ENCODE results near the gene AR.

AR gene

DNA sequence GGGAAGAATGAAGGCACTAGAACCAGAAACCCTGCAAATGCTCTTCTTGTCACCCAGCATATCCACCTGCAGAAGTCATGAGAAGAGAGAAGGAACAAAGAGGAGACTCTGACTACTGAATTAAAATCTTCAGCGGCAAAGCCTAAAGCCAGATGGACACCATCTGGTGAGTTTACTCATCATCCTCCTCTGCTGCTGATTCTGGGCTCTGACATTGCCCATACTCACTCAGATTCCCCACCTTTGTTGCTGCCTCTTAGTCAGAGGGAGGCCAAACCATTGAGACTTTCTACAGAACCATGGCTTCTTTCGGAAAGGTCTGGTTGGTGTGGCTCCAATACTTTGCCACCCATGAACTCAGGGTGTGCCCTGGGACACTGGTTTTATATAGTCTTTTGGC lies 181.7 kb downstream of the AR start:
- DNase-seq = no peak

DNA sequence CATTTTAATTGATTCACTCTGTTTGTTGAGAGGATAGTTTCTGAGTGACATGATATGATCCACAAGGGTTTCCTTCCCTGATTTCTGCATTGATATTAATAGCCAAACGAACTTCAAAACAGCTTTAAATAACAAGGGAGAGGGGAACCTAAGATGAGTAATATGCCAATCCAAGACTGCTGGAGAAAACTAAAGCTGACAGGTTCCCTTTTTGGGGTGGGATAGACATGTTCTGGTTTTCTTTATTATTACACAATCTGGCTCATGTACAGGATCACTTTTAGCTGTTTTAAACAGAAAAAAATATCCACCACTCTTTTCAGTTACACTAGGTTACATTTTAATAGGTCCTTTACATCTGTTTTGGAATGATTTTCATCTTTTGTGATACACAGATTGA lies 182.2 kb downstream of the AR start:
- no peak for DNase-seq

DNA sequence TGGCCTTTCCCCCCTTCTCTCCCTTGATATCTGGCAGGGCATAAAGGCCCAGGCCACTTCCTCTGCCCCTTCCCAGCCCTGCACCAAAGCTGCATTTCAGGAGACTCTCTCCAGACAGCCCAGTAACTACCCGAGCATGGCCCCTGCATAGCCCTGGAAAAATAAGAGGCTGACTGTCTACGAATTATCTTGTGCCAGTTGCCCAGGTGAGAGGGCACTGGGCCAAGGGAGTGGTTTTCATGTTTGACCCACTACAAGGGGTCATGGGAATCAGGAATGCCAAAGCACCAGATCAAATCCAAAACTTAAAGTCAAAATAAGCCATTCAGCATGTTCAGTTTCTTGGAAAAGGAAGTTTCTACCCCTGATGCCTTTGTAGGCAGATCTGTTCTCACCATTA lies 183.8 kb downstream of the AR start:
- no peak for DNase-seq

DNA sequence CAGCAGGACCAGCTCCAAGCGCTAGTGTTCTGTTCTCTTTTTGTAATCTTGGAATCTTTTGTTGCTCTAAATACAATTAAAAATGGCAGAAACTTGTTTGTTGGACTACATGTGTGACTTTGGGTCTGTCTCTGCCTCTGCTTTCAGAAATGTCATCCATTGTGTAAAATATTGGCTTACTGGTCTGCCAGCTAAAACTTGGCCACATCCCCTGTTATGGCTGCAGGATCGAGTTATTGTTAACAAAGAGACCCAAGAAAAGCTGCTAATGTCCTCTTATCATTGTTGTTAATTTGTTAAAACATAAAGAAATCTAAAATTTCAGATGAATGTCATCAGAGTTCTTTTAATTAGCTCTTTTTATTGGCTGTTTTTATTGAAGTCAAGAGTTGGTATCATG lies 186.5 kb downstream of the AR start:
- DNase-seq = no peak

DNA sequence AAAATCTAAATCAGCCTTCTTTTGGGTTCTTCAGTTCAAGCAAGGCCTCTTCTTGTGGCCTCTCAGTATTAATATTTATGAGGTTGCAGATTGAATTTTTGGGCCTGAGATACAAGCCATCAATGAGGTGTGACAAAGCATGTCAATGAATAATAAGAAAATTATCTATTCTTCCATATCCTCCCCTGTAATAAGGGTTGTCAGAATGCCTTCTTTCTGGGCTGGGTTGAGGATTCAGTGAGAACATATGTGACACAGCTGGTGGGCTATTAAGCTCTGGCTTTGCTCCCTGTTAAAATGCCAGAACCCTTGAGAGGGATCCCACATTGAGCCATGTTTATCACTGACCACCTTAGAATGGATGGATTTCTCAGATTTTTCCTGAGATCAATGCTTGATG lies 187.2 kb downstream of the AR start:
- DNase-seq = no peak

DNA sequence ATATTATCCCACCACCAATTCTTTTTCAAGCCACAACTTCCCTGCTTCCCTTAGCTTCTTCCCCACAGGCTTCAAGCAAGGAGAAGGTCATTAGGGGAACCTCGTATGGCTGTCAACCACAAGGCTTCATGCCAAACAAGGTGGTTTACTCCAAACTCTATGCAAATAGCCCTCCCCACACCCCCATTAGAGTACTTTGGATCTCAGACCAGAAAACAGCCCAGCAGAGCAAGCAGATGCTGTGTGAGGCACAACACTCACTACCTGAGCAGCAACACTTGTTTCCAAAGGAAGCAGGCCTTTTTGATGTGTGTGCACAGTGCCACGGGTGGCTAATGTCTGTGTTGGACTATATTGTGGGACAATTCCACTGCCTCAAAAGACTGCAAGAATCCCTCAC lies 189.0 kb downstream of the AR start:
- DNase-seq = no peak

DNA sequence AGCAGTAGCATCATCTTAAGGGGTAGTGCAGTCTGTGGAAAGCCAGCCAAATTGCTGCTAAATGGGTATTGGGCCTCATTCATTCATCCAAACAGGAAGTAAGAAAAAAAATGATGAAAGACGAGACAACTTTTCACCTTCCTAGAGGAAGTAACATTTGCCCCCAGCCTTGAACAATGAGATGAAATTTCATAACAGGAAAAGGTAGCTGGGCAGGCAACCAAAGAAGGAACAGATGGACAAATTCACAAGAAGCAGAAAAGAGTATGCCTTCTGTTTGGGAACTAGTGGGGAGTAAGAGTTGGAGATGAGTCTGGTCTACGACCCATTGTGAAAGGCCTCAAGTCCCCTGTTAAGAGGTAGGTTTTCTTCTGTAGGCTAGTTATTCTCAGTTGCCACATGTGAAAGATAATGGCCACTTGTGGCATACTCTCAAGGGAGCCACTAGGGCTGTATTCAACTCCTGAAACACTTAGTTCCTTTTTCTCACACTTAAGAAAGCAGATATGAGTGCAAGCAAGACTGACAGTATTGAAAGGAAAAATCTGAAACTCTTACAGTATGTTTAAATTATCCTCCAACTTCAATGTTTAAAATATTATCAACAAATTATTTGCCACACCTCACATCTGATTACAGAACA lies 190.4 kb downstream of the AR start:
- no peak for DNase-seq

DNA sequence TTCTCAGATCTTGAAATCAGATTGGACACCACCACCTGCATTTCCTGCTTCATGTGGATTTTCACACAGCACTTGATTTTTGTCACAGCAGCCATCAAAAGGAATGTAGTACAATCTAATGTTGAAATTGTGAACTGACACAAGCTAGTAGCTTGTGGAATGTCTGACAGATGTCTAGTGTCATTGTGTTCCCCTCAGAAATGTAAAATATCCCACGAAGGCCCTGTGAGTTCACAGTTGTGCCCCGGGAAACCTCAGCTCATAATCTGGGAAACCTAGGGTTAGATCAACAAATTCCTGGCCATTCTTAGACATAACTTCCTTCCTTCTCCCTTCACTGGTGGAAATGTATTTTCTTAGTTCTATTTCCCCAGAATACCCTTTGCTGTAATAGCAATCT lies 205.7 kb downstream of the AR start:
- DNase-seq = no peak

DNA sequence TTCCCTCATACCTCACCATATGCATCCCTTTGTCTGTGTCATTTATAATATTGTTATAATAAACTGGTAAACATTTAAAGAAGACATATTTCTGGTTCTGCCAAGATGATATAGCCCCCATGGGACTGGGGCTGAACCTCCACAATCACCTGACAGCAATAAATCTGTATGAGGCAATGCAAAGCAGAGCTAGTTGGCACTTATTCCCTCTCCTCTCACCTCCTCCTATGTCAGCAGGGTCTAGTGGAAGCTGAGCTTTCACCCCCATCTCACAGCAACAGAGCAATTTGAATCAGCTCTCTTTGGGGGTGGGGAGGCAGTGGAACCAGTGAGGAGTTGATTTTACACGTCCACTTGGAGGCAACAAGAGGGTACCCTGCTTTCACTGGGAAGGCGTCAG lies 206.9 kb downstream of the AR start:
- no peak for DNase-seq

DNA sequence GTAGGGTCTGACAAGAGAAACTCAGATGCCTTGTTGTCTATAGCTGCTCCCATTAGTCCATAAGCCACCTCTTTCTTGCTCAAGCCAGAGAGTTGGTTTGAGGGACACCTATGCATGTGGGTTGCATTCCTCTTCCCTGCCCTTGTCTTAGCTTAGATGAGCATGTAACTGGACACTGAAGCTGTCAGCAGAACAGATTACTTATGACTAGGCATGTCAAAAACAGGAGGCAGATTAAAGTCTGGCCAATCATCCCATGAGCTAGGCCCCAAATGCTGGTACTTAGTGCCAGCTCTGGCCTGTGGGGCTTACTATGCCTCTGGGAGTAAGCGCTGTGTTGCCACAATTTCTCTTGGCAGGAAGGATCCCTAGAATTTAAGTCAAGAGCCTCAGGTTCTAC lies 215.2 kb downstream of the AR start:
- no peak for DNase-seq

DNA sequence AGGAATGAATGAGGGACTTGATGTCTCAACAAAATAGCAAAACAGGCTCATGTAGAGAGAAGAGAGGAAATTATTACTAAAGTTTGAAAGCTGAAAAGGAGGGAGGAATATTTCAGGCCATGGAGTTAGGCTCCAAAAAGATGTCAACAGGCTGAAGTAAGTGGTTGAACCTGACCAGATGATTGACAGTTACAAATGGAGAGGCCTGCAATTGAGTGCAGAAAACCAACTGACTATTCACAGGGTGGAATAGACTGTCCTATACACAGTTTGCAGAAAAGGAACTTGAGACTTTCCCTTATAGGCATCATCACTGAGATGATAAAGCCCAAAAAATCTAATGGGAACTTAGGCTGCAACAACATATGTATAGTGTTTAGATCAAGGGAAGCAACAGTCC lies 233.3 kb downstream of the AR start:
- no peak for DNase-seq

DNA sequence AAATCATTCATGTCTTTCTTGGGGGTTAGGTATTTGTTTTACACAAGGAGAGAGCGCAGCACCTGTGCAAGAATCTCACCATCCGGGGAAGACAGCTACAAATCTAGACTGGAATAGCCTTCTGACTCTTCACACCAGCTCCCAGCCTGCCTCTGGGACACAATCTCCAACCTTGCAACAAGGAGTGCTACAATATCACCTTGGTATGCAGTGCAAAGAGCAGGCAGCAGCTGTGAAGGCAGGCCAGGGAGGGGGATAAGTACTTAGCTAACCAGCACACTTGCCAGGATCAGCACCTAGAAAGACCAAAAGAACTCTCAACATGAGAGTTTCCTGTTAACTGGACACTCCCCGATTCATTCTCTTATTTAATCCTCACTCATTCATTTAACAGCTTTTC lies 235.3 kb downstream of the AR start:
- no peak for DNase-seq

Measured in hypothalamus (tissue), 51 donors.